HG03097 (cell line): ENCODE results near the gene GALNT18.

Experiments
- ATAC-seq: cut with Tn5 transposase; IDR thresholded peaks from one replicate; pipeline ENCODE4 v1.9.1; 2021; ENCODE audit not compliant: unreplicated experiment, low FRiP score

Gene GALNT18

DNA sequence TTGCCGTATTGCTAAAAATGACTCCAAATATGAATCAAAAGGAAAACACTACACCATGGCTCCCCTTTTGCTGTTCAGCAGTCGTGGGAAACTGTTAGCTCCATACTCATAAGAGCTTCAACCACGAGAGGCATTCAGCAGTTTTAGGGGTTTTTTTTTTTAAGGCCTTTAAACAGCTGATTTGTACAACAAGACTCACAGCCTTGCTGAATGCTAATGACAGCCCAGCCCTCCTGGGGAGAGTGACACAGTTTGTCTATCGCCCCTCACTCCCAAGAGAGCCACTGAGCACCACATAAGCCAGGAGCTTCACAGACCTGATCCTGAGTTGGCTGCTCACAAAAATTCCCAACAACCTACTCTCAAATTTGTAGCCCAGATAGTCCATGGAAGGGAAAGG lies 32.4 kb downstream of the GALNT18 start:
- ATAC-seq, result no peak

DNA sequence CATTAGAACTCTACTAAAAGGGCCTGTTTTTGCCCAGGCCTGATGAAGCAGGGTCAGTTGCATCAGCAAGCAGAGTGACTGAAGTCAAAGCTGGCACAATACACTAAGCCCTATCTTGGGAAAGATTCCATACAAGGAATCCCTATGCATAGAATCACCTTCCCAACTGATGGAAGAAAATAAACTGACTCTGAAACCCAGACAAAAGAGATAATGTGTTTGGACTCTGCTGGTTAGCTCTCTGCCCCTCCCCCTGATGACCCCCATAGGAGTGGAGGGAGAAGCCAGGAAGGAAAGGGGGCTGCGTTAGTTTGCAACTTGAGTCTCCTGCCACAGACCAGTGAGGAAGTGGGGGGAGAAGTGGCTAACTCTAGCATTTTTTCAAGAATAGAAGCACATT lies 32.9 kb downstream of the GALNT18 start:
- ATAC-seq, result no peak

DNA sequence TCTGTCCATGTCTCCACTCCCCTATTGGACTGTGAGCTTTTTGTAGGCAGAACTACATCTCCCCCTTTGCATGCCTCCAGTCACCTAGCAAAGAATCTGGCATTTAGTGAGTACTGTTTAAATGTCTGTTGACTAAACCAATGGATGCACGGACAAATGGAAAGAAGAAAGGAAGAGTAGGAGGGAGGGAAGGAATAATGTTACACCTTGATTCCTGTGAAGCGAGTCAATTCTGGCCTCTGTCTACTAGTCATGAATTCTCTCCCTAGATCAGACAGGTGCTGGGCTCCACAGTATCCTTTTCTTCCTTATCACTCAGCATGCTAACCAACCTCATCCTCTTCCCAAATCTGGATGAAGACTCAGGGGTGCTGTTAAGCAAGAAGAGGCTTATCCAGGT lies 33.6 kb downstream of the GALNT18 start:
- no peak for ATAC-seq

DNA sequence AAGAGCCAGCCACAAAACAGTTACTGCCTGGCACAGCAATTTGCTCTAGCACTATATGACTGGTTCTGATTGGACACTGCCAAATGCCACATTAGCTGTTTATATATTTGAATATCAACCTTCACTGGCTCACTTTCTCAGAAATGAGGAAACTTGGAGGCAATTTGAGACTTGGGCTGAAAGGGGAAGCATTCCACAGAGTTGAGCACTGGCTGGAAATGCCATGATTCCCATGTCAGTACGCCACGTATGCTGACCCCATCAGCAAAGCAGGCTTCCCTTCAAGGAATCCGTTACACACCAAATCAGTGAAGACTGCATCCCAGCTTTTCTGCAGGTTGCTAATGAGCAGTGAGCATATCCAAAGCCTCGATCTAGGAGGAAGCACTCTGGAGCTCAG lies 34.7 kb downstream of the GALNT18 start:
- ATAC-seq, result no peak

DNA sequence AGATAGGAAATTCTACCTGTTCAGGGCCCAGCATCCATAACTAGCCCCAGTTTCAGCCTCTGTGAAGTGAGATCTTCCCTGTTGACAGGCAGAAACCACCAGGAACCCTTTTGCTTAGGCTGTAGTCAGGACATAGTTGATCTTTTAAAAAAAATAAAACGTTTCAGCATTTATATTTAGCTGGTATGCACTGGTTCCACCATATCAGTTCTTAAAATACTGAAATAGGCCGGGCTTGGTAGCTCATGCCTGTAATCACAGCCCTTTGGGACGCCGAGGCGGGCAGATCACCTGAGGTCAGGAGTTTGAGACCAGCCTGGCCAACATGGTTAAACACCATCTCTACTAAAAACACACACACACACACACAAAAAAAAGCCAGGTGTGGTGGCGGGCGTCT lies 35.3 kb downstream of the GALNT18 start:
- no peak for ATAC-seq

DNA sequence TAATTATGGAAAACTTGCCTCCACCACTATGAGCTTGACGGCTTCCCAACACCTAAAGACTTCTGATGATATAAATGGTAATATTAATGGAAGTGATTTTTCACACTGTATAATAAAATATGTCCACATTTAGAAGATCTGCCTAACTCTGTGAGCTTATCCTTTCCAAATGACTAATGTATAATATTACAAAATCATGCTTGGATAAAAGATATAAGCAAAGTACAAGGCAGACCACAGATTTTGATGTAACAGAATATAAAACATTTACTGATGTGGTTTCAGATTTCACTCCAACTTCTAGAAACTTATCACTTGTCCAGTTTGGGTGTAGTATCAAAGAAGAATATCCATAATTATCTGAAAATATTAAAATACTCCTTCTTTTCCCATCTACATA lies 36.9 kb downstream of the GALNT18 start:
- ATAC-seq, result no peak

DNA sequence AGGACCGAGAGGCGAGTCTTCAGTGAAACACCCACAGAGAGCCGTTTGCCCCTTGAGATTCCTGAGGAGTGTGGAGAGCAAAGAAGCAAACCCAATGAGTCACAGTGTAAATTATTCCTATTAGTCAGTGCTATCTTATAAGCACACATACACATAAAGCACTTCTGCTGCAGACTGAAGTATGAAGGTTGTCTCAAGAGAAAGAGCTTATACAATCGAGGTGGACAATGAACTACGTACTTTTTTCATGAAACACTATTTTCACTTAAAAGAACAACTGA lies 37.3 kb downstream of the GALNT18 start:
- no peak for ATAC-seq

DNA sequence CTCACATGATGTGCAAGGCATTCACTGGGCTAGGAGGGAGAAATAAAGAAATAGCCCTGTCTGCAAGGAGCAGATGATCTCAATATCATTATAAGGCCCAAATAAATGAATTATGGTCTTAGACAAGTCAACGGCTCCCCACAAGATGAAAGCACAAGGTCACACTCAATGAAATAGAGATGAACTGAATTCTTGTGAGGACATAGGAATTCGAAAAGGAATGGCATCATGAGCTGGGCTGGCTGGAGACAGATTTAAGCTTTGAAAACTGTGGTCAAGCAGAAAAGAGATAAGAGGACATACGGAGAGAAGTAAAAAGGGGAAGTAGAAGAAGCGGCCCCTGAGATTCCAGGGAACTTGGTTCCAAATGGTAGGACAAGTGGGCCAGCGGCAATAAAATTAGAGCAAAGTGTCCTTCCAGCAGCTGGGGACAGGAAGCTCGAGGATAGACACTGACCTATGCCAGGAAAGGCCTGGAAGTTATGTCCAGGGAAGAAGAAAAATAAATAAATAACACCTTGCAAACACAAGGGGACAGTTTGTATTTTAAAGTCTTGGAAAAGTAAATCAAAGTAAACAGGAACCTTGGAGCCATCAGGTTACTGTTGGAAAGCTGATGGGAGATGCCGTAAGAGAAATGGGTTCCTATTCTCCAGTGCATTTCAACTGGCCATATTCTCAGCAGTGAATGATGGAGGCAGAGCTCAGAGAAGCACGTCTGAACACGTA lies 37.8 kb downstream of the GALNT18 start:
- ATAC-seq, result no peak

DNA sequence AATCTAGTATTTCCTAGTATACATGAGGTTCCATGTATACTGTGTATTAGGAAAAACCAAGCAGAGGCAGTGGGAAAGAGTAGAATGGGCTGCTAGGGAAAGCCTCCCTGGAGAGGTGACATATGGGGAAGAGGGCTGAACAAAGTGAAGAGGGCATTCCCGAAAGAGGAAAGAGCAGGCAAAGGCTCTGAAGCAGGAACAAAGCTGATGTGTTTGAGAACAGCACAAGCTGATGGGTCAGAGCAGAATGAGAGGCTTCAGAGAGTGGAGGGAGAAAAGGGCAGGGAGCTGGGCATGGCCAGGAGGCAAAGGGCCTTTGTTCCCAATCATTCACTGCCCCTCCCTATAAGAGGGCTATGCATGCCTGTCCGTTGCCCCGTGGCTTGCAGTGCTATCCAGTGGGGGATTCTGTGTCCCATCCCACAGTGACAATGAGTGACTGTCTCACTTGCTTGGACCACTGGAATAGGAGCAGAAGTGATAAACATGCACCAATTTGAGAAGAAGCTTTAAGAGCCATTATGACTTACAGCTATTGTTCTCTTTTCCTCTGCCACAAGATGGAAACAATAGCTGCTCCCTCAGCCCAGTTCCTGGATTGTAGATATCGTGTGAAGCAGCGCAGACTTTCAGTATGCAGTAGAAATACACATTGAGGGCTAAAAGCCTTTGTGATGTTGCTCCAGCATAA lies 39.6 kb downstream of the GALNT18 start:
- no peak for ATAC-seq

DNA sequence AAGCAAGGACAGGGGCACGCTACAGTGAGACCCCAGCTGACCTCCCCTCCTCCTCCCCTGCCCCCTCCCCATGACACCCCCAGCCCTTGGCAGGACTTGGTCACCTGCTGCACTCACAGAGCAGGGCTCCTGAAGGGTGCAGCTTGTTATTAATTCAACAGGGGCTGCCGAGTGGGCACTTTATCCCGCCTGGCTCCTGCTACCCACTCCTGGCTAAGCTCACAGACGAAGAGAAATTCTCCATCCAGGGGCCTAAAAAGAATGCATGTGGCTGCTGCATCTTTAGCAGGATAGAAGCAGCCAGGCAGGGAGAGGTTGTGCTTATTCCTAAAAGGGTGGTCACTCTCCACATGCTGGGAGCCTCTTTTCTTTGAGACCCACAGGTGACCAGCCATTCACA lies 40.3 kb downstream of the GALNT18 start:
- ATAC-seq, result no peak

DNA sequence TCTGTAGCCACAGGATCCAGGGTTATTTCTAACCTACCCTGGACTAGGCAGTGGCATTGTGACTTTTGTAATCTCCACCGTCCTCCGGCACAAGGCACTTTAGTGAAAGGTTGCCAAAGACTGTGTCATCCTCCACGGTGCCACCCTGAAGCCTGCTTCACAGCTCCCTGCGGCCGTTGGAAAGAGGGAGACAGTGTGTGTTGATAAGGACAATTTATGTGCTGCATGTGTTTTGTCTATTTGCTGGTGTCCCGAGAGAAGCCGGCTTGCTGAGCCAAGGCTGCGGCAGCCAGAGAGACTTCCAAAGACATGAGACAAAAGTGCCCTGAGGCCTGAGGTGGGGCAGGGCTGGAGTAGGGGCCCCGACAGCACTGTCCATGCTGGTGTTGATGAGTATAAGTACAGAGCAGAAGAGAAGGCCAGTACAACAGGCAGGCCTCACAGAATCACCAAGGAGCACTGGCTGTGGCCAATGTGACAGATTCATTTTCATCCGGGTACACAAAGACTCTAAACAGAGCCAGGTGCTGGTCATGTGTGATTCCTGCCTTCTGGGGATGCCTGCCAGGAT lies 40.9 kb downstream of the GALNT18 start:
- ATAC-seq, result no peak

DNA sequence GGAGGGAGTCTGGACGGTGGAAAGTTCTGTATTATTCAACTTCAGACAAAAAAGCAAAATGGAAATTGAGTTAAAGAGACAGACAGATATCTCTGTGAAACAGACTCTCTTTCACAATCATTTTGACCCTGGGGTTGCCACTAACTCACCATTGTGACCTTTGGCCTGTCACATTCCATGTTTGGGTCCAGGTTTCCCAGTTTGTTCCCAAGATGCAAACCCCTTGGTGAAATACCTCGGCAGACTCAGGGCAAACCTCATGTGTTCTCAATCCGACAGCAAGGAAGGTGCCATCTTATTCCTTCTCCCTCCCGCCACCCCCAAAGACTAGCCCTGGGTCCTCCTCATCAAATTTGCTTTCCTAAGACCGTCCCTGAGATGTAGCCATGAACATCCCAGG lies 41.8 kb downstream of the GALNT18 start:
- no peak for ATAC-seq

DNA sequence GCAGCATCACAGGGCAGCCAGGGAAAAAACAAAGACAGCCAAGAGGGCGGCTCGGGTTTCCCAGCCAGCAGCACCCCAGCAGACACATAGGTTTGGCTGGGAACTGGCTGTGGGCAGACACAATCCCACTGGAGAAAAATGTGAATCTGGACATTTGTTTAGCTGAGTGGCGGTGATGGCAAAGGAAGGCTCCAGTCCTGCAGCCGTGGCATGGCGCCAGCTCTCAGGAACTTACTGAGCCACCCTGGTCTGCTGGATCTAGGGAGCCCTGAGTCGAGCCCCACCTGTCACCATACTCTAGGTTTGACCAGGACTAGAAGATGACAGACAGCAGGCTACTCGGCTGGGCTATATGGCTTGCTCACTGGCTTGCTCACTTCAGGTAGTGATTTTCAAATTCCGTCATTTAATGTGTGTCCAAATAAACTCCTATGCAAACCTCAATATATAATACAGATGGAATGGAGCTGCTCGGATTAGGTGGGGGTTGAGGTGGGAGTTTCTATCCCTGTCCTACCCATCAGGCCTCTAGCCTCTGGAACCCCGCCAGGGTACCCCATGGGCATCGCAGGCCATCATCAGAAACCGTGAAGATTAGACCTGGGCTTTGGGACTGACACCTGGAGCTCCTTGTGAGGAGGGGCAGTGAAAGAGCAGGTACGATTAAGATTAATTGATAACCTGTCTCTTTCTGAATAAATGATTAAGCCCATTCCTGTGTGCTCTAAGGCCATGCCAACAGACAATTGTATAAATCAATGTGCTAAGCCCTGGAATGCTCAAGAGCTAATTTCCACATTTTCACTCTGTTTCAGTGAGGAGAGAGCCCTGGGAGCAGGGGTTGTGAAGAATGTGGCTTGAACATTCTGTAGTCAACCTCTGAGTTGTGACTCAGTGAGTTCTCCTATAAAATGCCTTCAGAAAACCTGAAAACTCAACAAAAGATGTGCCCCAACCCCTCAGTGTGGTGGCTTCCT lies 42.5 kb downstream of the GALNT18 start:
- ATAC-seq, result no peak

DNA sequence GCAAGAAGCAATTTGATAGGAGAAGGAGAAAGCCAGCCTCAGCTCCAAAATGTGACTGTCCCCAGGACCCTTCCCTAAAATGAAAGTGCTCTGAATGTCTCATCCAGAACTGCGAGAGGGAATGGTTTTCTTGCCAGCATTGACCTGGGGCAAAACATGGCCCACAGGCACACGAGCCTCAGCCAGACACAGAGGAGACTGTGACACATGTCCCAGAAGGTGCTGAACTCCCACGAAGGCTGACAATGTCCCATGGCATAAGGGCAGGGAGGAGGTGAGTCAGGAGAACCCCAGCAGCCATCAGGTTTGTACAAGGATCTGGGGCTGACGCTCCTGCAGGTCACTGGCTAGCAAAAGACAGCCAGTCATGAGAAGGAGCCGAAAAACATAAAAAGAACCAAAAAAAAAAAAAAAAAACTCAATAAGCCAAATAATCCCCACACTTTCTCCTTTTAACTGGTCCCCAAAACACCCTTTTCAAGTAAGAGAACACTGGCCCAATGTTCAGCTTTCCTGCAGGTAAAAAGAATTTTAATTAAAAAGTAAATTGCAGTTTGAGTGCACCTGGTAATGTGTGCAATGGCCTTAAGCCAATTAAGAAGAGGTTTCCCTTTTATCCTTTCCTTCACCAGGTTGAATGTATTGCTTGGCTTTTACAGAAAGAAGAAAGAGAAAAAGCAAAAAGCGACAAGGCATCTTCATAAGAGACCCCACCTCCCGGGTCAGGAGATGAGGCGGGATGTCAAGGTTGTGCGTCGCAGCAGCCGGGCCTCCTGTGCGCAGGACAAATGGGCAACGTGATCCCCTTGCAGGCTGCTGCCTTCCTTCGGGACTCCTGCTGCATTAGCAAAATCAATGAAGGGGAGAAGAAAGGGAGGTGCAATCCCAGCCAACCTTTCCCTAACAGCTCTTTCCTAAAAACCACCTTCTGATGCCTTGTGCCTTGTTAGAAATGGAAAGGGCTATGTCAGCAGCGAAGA lies 43.6 kb downstream of the GALNT18 start:
- no peak for ATAC-seq

DNA sequence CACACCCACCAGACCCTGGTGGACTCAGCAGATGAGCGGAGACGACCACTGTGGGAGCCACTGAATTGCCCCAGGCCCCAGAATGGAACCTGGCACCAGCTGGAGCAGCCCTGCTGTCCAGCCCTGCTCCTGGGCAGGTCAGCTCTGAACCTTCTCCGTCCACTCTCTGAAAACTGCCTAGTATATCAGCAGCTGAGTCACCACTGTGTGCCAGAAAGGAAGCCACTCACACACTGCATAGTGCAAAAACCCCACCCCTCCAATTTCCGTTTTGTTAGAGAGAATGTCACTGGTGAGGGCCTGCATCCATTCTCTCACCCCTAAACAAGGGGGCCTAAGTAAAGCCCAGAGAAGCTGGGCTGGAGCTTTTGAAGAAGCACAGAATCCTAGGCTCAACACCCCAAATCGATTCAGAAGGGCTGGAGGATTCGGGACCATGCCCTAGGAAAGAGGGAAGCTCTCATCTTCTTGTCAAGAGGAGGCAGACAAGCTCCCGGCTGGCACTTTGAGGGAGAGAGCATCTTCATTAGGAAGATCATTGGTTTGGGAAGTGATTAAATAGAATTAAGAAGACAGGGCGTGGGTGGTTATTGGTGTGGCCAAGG lies 44.5 kb downstream of the GALNT18 start:
- no peak for ATAC-seq

DNA sequence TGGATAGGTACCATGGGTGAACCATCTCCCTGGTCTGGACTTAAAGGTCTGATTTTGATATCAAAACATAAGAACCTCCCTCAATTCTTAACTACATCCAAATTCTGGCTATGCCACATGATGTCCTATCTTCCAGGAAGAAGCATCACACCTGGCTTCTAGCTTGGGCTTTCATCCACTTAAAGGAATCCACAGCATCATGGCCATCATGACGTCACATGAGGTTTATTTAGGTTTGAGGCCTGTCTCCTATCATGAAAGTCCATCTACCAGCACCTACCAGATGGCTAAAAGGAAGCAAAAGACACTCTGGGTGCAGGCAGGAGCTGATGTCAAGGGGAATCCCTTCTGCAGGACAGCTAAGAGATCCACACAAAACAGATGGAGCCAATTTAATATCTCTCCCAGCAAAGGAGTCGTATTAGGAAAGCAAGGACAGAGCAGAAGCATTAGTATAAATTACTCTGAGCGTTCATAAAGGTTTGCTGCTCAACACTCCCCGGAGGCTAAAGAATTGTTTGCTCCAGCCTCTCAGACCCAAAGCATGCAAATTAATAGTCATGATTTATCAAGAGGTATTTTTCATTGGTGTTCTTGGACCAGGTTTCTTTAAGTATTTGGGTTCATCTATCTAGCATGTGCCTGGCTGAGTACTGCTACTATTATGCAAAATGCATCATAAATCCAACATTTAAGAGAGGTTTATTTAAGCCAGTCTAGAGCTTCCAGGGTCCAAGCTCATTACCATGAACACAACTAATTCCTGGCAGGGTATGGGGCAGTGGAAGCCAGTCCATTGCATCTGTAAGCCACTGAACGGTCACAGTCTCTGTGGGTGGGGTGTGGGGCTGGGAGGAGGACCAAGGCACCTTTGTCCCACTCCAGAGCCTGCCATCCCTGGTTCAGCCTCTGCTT lies 47.2 kb downstream of the GALNT18 start:
- no peak for ATAC-seq

DNA sequence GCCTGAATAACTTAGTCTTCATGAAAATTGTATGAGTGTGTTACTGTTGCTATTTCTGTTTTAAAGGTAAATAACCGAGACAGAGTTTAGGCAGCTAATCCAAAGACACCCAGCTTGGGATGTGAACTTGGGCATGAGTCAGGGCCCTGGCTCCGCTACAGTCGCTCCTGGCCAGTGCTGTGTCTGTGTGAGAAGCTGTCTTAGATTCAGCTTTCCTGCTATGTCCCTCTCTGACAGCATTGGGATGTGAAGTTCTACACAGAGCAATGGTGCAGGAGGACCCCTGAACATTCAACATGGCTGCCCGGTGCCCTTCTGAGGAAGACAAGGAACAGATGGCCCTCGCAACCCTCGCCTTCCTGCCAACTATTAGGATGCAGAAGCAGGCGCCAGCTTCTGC lies 49.4 kb downstream of the GALNT18 start:
- no peak for ATAC-seq

DNA sequence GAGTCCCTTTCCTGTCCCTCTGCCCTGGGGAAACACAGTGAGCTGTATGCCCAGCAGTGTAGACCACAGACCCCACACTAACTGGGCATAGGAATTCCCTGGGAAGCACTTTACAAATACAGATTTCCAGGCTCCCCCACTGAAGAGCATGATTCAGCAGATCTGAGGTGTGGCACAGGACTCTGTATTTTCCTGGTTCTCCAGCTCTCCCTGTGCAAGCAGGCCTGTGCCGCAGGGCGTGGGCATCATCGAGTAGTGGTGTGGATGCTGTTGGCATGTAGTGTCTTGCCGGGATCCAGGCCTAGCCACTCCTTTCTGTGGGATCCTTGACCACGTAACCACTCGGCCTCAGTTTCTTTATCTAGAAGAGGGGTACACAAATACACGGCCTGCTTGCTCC lies 49.9 kb downstream of the GALNT18 start:
- ATAC-seq, result no peak

DNA sequence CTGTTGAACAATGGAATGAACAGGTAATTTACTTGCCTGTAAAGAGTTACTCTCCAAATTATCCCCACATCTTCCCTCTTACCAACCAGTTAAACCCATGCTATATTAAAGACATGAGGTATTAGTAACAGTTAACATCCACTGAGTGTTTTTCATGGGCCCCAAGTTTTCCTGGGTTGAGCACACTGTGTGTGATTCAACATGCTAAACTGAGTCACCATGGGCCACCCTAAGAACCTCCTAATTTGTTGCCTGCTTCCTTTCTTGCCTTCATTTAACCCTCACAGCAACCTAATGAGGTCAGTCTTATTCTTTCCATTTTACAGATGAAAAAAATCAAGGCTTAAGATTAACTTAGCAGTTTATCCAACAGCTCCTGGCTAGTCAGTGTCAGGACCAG lies 51.0 kb downstream of the GALNT18 start:
- no peak for ATAC-seq
